ENCODE data around the gene CASK.
"Not testable (repeated sequence)": the region's sequence is repeated elsewhere in the genome, so short reads cannot be mapped to it uniquely, and the experiment has no call there.

Gene CASK

DNA sequence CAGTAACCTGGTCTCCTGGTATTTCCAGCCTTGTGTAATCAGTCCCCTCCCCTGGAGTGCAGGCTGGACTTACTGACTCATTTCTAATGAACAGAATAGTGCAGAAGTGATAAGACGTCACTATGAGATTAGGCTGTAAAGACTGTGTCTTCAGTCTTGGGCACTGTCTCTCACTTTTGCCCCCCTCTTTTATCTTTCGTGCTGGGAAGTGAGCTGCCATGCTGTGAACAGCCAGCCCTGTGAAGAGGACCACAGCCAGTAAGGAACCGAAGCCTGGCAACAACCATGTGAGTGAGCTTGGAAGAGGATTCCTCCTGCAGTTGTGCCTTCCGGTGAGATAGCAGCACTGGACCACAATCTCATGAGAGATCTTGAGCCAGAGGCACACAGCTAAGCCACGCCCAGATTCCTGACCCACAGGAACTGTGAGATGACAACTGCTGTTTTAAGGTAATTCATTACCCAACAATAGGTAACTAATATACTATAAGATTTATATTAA is 302.1 kb downstream of the CASK start:
- no peak for DNase-seq (ENCODE audit: low spot score)

DNA sequence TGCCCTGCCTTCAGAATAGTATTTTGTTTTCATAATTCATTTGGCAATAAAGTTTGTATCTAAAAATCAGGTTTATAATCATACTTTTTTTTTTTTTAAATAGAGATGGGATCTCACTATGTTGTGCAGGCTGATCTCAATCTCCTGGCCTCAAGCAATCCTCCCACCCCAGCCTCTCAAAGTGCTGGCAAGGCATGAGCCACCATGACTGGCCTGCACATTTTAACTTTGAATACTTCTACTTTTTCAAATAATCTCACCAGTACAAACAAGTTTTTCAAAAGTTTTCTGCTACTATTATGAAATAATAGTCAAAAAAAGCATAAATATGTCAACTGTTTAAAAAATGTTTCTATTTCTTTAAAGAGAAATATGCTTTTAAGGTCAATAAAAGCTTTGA is 304.1 kb downstream of the CASK start:
- no peak for DNase-seq (ENCODE audit: low spot score)

DNA sequence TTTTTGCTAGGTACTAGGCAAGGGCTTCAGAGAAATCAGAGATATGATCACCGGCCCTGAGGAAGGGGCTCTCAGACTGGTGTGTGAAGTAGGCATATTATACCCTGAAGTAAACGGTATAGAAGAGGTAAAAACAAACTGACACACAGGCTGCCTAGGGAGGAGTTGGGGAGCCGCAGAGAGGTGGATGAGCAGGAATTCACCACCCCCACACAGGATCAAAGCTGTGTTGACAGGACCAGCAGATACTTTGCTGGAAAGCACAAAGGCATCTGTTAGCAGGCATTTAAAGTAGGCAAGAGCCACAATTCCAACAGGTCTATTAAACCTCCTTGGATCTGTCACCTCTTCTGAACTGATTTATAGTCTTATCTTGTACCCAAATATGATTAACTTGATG is 306.4 kb downstream of the CASK start:
- DNase-seq (ENCODE audit: low spot score), result no peak

- DNase-seq (ENCODE audit: low spot score), result no peak
Measured at GRCh38 chrX:41616255-41616654, 307.1 kb downstream of the CASK start.

DNA sequence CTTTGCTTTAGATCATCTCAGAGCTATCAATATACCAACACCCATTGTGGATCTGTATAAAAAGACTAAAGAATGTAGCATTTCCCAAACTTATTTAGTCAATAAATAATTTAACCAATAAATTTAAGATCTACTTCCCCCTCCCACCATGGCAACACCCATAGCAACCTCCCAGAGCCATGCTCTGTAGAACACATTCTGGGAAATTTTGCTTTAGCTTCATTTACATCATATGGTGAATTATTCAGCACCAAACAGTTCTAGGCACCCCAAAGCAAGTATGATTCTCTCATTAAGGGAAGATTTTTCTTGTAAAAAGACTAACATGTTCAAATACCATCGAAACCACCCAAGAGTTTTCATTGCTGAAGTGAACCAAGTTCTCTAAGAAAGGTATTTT is 315.1 kb downstream of the CASK start:
- no peak for DNase-seq (ENCODE audit: low spot score)

GRCh38 chrX:41607264-41607832 is 316.0 kb downstream of the CASK start:
- DNase-seq (ENCODE audit: low spot score), result no peak

DNA sequence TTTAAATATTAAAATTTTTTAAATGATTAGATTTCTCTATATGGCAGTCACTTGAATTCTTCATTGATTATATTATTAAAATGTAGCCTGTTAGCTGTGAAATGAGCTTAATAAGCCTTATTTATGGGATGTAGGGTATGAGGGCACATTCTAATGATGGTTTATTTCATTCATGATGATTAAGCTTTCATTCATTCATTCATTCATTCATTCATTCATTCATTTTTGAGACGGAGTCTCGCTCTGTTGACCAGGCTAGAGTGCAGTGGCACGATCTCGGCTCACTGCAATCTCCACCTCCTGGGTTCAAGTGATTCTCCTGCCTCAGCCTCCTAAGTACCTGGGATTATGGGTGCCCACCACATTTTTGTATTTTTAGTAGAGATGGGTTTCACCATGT is 317.3 kb downstream of the CASK start:
- DNase-seq (ENCODE audit: low spot score), result not testable (repeated sequence)

- no peak for DNase-seq (ENCODE audit: low spot score)
Measured at GRCh38 chrX:41604766-41605543, 318.4 kb downstream of the CASK start.

GRCh38 chrX:41604177-41604576 is 319.2 kb downstream of the CASK start:
- DNase-seq (ENCODE audit: low spot score), result no peak

GRCh38 chrX:41603596-41603995 is 319.8 kb downstream of the CASK start:
- no peak for DNase-seq (ENCODE audit: low spot score)

DNA sequence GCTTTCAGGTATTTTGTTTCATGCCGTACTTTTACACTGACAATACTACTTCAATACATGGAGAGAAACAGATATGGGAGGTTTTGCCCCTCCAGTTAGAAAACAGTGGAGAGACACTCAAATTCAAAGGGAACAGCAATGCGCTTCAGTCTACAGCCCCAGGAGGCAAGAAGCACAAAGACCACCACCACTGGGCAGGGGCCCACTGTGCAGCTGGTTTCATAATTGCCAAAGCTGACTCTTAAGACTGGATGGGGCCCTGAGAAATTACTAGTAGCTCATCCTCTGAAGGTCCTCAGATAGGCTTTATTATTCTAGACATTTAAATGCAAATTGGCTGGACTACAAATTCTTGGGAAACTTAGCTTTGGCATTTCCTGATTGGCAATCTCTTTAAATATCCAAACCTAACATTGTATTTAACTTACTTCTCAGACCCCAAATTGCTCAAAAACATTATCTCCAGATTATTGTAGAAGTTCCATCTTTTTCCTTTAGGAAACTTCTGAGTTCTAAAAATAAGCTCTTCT is 320.5 kb downstream of the CASK start:
- no peak for DNase-seq (ENCODE audit: low spot score)

GRCh38 chrX:41600291-41600690 is 323.1 kb downstream of the CASK start:
- DNase-seq (ENCODE audit: low spot score), result no peak

GRCh38 chrX:41599507-41599906 is 323.8 kb downstream of the CASK start:
- no peak for DNase-seq (ENCODE audit: low spot score)

- DNase-seq (ENCODE audit: low spot score), result peak; percentile 50
Measured at GRCh38 chrX:41596596-41596995, 326.8 kb downstream of the CASK start.

GRCh38 chrX:41594634-41595033 is 328.7 kb downstream of the CASK start:
- no peak for DNase-seq (ENCODE audit: low spot score)

- no peak for DNase-seq (ENCODE audit: low spot score)
Measured at GRCh38 chrX:41591906-41592305, 331.4 kb downstream of the CASK start.

DNA sequence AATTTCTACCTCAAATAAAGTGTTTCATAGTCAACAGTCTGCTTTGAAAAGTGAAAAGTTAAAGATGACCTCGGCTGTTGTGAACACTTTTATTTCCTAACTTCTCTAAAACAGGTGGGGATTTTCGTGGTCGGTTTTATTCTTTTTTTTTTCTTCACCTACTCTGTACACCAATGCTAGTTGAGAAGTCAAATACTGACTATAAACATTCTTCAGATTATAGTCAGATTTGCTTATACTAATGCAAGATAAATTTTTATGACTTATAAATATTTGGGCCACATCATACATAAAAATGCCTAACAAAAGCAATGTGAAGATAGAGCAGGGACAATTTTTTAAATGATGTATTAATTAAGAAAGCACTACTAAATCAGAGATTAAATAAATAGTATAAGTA is 332.7 kb downstream of the CASK start:
- DNase-seq (ENCODE audit: low spot score), result no peak

DNA sequence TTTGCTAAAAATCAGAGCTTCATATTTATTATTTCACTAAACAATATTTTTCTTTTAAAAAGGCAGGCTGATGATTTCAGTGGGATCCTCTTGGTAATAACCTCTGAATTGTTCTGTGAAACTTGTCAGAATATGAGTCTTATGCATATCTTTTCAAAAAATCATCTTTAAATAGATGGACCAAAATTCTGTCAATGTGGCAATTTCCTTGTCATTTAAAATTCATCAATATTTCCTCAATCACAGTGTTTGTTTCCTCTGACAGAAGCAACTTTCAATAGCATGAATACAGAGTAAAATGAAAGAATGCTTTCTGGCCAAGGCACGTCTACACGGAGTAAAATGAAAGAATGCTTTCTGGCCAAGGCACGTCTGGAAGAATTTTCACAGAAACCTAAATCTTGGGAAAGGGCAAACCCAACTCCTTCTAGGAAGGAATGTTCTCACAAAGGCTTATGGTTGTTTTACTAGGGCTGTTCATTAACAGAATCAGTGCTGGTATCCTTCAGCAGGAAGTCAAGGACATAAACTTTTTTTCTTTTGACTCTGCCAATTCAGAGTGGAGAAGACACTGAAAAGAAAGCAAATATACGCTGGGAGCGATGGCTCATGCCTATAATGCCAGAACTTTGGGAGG is 333.6 kb downstream of the CASK start:
- no peak for DNase-seq (ENCODE audit: low spot score)

GRCh38 chrX:41588271-41588670 is 335.1 kb downstream of the CASK start:
- no peak for DNase-seq (ENCODE audit: low spot score)

GRCh38 chrX:41580423-41581064 is 342.8 kb downstream of the CASK start:
- no peak for DNase-seq (ENCODE audit: low spot score)

GRCh38 chrX:41563876-41564275 is 359.5 kb downstream of the CASK start:
- DNase-seq (ENCODE audit: low spot score), result no peak

- DNase-seq (ENCODE audit: low spot score), result peak; percentile 75
Measured at GRCh38 chrX:41561045-41561444, 362.3 kb downstream of the CASK start.
